HG03060 (cell line): Measurements from ENCODE around the gene FGFR3.

Source experiments
- ATAC-seq: cut with Tn5 transposase; IDR thresholded peaks from one replicate; pipeline ENCODE4 v1.9.1; 2021; ENCODE audit warnings: low read depth, moderate number of reproducible peaks; ENCODE audit not compliant: unreplicated experiment

FGFR3 gene

GRCh38 chr4:1768367-1769034, 24.6 kb upstream of the FGFR3 start:
- ATAC-seq, result no peak

DNA sequence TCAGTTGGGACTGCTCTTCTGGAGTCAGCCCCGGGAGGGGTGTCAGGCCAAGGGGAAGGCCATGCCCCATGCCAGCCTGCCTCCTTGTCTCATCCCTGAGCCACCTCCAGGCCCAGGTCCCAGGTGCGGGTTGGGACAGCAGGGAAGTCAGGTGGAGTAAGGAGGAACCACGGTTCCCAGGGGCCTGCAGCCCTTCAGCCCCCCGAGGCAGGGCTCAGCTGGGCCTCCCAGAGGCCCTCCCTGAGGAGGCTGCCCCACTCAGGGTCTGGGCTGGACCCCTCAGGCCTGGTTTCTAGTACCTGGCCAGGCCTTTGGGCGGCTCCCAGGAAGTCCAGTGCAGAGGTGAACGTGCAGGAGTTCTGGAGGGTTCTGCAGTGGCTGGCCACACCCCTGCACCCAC, 23.4 kb upstream of the FGFR3 start:
- ATAC-seq, result no peak

DNA sequence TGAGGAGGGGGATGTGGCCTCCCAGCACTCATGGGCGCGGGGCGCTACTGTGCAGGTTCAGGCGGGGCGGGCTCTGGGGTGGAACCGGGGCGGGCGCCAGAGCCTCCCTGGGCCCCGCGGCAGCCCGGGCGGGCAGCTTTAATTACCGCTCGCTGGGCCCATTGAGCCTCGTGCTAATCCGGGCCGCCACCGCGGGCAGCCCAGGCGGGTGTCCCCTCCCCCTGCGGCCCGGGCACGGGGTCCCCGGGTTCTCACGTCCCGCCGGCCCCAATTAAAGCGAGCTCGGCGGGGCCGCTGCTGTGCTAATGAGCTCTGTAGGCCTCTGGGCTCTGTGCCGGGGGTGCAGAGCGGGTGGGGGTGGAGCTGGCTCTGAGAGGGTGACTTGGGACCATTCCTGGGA, 22.8 kb upstream of the FGFR3 start:
- ATAC-seq, result no peak

- ATAC-seq, result no peak
Observed at GRCh38 chr4:1770791-1771231, 22.3 kb upstream of the FGFR3 start.

DNA sequence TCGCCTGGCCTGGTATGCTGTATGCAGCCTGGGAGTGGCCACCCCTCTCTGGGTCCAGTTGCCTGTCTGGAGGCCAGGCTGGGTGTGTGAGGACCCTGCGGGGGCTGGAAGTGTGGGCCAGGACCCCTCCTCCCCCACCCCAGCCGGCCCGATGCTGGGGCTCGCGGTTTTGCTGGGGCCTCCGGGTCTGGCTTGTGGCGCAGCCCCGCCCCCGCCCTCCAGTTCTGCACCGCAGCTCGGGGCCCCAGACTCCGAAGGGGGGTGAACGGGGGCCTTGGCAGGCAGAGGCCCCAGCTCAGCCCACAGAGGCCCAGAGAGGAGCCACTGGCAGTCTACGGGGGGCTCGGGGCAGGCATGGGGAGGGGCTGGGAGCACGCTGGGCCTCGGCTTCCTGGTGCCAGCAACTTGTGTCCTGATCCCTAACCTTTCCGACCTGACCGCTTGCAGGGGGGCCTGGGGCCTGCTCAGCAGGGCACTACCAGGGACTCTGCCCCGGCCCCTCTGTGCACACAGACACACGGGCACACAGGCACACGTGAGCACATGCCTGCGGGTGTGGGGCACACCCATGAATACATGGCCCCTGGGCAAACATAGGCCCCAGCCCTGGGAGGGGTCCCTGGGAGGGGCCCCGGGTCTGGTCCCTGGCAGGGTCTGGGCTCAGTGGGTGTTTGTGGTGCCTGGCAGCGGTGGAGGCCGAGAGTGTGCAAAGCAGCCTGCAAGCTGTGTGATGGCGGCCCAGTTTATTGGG, 21.4 kb upstream of the FGFR3 start:
- no peak for ATAC-seq

- ATAC-seq, result no peak
Observed at GRCh38 chr4:1772853-1773538, 20.1 kb upstream of the FGFR3 start.

- no peak for ATAC-seq
Observed at GRCh38 chr4:1773754-1774153, 19.3 kb upstream of the FGFR3 start.

GRCh38 chr4:1775731-1776500, 17.2 kb upstream of the FGFR3 start:
- ATAC-seq, result no peak

DNA sequence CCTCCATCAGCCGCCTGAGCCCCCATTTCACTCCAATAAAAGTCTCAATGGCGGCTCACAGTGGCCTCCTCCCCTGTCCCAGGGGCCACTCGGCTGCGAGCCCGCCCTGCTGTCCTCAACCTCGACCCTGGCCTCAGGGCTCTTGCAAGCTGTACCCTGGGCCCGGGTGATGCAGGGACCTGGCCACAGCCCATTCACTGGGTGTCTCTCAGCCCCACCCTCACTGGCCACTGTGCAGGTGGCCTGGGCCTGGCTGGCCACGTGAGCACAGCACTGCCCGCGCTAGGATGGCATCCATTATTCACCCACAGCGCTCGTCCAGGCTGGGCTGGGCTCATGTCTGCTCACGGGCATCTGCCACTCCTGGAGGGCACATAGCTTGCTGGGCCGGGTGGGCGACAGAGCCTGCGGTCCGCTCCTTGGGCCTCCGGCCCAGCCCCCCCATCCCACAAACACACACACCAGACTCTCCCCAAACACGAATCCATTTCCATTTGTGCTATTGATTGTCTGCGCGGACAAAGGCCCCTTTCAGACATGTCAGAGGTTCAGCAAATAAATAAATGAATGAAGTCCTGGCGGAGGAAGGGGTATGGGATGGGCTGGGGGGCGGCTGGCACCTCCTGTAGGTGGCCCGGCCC, 16.5 kb upstream of the FGFR3 start:
- no peak for ATAC-seq

GRCh38 chr4:1777822-1778641, 15.1 kb upstream of the FGFR3 start:
- ATAC-seq, result no peak

DNA sequence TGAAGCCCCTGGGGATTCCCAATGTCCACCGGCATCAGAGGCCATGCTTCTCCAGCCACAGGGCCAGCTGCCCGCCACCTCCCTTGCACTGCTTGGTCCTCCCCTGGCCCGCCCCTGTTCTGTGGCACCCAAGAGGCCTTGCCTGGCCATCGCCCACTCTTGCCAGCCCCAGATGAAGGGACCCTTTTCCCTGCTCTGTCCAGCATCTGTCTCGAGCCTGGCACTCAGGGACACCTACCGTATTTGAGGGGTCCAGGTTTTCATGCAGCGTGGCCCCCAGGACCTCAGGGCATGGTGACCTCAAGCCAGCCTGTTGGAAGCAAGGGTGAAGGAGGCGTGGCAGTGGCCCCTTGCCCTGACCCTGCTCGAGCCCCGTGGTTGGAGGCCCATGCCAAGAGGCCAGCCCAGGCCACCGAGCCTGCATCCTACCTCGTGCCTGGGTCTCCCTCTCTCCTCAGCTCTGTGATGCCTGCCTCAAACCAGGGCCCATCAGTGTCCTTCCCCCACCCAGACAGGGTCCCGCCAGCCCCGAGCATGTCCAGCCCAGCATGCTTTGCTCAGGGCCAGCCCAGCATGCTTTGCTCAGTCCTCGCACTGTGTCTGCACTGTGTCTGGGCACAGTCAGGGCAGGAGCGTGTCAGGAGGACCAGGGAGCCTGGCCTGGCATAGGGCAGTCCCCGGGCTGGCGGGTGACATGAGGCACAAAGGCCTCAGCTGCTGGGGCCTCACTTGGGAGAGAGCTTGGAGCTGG, 14.3 kb upstream of the FGFR3 start:
- ATAC-seq, result no peak

GRCh38 chr4:1779588-1780382, 13.3 kb upstream of the FGFR3 start:
- no peak for ATAC-seq

- ATAC-seq, result no peak
Observed at GRCh38 chr4:1780435-1780834, 12.7 kb upstream of the FGFR3 start.

DNA sequence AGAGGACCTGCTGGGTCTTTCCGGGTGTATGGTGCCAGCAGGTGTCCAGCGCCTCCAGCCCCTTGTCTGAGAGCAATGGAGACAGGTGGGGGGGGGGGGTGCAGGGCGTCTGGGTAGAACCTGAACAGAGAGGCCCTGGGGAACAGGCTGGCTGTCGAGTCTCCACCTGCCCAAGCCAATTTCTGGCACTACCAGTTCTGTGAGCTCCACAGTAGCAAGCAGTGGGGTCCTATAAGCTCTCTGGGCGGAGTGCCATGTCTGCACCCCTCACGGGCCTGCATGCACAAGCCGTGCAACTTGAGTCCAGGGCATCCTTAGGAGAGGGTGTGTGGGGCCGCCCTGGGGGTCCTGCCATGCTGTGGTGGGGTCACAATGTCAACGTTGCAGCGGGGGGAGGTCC, 10.1 kb upstream of the FGFR3 start:
- ATAC-seq, result no peak

DNA sequence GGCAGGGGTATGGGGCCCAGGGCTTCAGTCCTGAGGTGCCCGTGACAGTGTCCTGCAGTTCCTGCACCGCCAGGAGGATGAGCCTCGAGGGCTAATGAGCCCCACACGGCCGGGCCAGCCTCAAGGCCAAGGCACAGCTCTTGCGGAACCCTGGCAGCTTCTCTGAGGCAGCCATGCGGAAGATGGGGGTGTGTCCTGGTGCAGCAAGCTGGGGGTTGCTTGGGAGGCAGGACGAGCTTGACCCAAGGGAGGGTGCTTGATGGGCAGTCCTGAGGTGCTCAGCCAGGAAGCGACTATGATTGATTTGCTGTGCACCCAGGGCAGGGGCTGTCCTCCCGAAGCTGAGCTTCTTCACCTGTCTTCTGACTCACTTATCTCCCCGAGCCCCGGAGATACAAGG, 9.1 kb upstream of the FGFR3 start:
- ATAC-seq, result no peak

GRCh38 chr4:1784395-1784788, 8.7 kb upstream of the FGFR3 start:
- ATAC-seq, result no peak

DNA sequence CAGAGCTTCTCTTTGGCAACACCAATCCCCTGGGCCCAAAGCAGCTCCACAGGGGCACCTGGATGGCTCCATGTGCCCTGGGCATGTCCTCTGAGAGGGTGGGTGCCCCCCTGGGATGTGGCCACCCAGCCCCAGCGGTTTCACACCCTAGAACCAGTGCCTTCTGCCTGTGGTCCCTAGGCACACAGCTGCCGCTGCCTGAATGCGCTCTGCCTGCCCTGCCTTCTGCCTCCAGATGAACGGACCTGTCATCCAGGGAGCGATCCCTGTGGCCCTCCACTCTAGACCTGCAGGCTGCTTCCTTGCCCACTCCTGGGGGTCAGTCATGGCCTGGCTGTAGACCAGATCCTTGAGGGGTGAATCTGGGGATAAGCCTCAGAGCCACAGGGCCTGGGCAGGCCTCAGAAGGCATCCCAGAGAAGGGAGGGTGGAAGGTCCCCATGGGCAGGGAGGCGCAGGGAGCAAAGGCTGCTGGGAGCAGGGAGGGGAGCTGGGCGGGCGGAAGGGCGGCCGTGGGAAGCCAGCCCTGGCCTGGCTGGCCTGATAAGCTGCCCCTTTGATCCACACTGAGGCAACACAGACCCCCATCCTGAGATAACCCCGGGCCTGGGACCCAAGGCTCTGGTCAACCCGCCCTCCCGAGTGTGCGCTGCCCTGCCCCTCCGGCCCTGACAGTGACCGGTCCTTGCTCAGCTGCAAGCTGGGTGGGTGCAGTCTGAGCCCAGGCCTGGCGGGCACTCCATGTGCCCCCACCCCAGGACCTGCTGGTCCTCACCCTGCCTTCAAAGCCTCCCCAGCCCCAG, 8.1 kb upstream of the FGFR3 start:
- ATAC-seq, result no peak
